PC-9 (cell line): ENCODE measurements around the gene PRAMEF17.
"Not testable (repeated sequence)": the region's sequence is repeated elsewhere in the genome, so short reads cannot be mapped to it uniquely, and the experiment has no call there.

Experiments
- CTCF ChIP-seq: fragments of 200-600 bp; sonication (generic); conservative IDR thresholded peaks from 2 replicates; pipeline ENCODE4 v1.6.1; 2017; ENCODE audit warnings: mixed run types, antibody characterized with exemption, mild to moderate bottlenecking, moderate library complexity
- EZH2 ChIP-seq: fragments of 200-600 bp; sonication (generic); IDR thresholded peaks from 2 replicates; pipeline ENCODE4 v1.8.0; 2017; ENCODE audit warnings: antibody characterized with exemption, low read depth

- TF ChIP-seq CTCF, EZH2: not testable (repeated sequence)
These were observed 20.7 kb downstream of the PRAMEF17 start, which contains the start of gene PRAMEF20 for GRCh38 chr1:13410150-13410549.
